Stimulated activated effector memory CD8-positive, alpha-beta T cell treated with anti-CD3 and anti-CD28 coated beads, Interleukin-12 subunit alpha, Interleukin-12 subunit beta, amount 100 ng/mL, for 72 hours (primary cell): ENCODE measurements around the gene UBAC2.

Source experiments
- ATAC-seq: fragments of 150-1000 bp; cut with Tn5 transposase; 2 replicates; pipeline ENCODE4 v1.10.0; 2021
- DNase-seq, 2 donors: peaks; one replicate each; pipeline ENCODE4 v3.0.0; 2021 to 2022; ENCODE audit warnings: low spot score in 2 of 2
- H3K27ac Mint-ChIP-seq: one replicate; pipeline ENCODE4 v1.8.0; 2022; ENCODE audit warnings: mild to moderate bottlenecking, mixed read lengths
- H3K36me3 Mint-ChIP-seq: one replicate; pipeline ENCODE4 v1.8.0; 2022; ENCODE audit warnings: mild to moderate bottlenecking, mixed read lengths
- H3K4me1 Mint-ChIP-seq: one replicate; pipeline ENCODE4 v1.8.0; 2022; ENCODE audit warnings: mixed read lengths
- H3K4me3 Mint-ChIP-seq: one replicate; pipeline ENCODE4 v1.8.0; 2022; ENCODE audit warnings: mild to moderate bottlenecking, mixed read lengths
- H3K9me3 Mint-ChIP-seq: one replicate; pipeline ENCODE4 v1.8.0; 2022; ENCODE audit warnings: mixed read lengths

UBAC2 gene

DNA sequence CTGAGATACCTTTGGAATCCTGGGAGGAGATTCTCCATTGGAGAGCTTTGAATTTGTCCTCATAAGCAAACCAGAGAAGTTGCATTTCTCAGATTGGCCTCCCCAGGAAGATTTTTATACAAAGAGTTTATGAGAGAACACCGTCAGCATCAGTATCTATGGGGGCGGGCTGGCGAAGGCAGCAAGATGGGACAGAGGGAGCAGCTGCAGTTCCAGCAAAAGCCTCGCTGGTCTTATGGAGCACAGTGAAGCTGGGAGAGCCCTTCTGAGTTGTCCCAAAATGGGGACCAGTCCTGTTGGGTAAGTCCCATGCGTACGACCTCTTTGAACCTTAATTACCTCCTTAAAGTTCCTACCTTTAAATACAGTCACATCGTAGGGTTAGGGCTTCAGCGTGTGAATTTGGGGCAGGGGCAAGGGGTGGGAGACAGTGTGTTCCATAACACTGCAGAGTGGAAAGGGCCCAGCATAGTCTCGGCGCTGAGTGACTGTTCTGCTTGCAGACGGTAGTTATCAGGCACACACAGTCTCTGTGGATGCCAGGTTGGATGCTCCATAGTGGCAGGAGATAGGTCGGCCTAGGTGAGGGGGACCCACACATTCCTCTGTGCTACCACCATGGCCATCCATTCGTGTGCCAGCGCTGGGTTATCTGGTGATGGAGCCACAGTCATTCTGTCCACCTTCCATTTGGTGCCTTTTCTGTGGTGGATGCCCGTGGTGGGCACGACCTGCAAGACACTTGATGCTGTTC, 141.5 kb downstream of the UBAC2 start:
- no peak overlapping the region for H3K27ac Mint-ChIP-seq
- peaks cover 69% of the 10 kb centered on the region for H3K36me3 Mint-ChIP-seq
- peaks cover 63% of the 10 kb centered on the region for H3K4me1 Mint-ChIP-seq
- H3K9me3 Mint-ChIP-seq: no peaks in the 10 kb centered on the region
- no peak overlapping the region for H3K4me3 Mint-ChIP-seq
- ATAC-seq: no peak
- DNase-seq: no peak

DNA sequence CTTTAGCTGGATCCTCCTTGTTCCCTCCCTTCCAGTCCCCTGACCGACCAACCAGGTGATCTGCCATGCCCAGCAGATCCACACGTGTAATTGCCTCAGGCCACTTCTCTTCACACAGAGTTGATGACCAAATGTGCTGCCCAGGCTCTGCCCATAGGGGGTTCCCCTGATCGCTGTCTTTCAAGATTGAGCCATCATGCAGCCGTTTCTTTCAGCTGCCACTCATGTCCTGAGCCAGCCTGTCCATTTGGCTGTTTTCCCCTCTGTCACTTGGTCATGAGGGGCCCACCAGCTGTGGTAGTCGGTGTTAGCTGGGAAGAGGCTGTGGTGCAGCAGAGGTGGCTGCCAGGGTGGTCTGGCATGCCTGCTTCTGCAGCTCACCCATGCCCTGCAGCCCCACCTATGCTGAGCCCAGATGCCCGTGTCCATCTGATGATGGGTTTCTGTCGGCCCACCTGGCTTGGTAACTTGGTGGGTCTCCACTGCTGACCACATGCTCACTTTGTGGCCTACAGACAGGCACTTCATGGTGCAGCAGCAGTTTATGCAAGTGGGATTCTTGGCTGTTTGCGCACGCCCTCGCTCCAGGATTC, 142.2 kb downstream of the UBAC2 start:
- no peak overlapping the region for H3K4me3 Mint-ChIP-seq
- peaks cover 64% of the 10 kb centered on the region for H3K4me1 Mint-ChIP-seq
- DNase-seq: peak in 1 of 2 donors; percentile 45
- ATAC-seq: no peak
- no peaks in the 10 kb centered on the region for H3K9me3 Mint-ChIP-seq
- H3K27ac Mint-ChIP-seq: no peak overlapping the region
- H3K36me3 Mint-ChIP-seq: peaks cover 71% of the 10 kb centered on the region

DNA sequence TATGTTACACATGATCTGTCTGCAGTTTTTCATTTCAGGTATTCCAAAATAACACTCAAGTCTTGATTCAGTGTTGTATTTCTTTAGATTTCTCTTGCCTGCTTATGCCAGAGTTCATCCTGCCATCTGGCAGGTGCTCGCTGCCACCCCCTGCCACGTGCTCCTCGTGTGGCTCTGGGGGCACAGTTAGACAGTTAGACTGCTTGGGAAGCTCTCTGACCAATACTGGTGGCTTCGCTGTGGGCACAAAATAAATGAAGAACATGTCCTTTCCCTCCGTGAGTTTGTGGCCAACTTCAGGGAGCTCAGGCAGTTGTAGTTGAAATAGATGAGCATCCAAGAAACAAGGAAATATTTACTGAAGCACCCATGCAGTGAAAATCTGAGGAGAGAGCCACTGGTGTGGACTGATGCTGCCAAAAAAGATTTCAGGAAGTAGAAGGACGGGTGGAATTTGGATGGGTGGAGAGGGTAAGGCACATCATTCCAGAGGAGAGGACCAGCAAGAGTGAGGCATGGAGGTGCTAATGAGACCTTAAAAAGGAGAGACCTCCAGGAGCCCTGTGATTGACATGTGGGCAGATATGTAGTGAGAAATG, 144.1 kb downstream of the UBAC2 start:
- H3K36me3 Mint-ChIP-seq: peaks cover 76% of the 10 kb centered on the region
- DNase-seq: no peak
- no peak for ATAC-seq
- no peak overlapping the region for H3K27ac Mint-ChIP-seq
- H3K9me3 Mint-ChIP-seq: no peaks in the 10 kb centered on the region
- H3K4me3 Mint-ChIP-seq: no peak overlapping the region
- H3K4me1 Mint-ChIP-seq: peaks cover 73% of the 10 kb centered on the region

DNA sequence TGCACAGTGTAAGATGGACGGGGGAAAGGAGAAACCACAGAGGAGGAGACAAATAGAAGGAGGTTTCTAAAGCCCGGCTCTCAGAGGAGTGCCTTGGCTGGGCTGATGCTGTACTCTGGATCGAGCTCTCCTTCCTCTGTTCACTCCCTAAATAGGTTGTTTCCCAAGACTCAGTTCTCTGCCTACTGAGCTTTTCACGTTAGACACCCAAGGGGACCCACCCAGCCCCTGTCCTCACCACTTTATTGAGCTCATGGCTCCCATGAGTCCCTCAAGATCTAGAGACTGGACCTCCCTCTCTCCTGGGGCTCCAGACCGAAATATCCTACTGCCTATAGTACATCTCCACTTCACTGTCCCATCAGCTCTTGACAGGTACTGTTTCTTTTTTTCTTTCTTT, 144.7 kb downstream of the UBAC2 start:
- Mint-ChIP-seq H3K4me1 (peaks cover 72% of the 10 kb centered on the region), H3K27ac (peak overlapping the region; percentile 63), H3K9me3 (no peaks in the 10 kb centered on the region), H3K36me3 (peaks cover 70% of the 10 kb centered on the region), H3K4me3 (no peak overlapping the region)
- ATAC-seq: no peak
- DNase-seq: no peak

DNA sequence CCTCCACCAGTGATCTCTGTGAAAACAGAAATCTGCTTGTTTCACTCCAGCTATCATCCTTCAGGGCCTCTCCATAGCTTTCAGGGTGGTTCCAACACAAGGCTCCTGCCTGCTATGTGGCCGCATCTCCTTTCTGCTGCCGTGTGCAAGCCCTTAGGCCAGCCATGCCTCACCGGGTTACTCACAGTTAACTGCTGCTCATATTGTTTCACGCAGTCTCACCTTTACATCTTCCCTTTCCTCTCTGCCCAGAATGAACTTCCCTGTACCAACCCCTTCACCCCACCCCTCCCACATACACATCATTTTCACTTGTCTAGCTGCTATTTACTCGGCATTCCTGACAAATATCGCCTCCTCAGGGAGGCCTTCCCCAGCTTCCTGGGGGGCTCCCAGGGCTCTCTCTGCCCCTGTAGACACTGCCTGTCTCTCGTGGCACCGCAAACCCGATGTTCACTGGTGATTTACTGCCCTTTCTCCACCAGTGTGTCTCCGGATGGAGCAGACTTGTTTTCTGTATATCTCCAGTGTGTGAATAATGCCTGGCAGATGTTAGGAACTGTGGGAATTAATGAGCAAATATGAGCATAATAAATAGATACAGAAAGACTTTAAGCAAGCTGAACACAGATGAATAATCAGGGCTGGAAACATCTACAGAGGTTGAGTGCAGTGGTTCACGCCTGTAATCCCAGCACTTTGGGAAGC, 145.8 kb downstream of the UBAC2 start:
- peak; percentile 71 for ATAC-seq
- Mint-ChIP-seq H3K36me3 (peaks cover 59% of the 10 kb centered on the region), H3K27ac (peak overlapping the region; percentile 63), H3K4me1 (peaks cover 72% of the 10 kb centered on the region), H3K4me3 (peak overlapping the region; percentile 24), H3K9me3 (no peaks in the 10 kb centered on the region)
- DNase-seq: peak in 1 of 2 donors; percentile 44

DNA sequence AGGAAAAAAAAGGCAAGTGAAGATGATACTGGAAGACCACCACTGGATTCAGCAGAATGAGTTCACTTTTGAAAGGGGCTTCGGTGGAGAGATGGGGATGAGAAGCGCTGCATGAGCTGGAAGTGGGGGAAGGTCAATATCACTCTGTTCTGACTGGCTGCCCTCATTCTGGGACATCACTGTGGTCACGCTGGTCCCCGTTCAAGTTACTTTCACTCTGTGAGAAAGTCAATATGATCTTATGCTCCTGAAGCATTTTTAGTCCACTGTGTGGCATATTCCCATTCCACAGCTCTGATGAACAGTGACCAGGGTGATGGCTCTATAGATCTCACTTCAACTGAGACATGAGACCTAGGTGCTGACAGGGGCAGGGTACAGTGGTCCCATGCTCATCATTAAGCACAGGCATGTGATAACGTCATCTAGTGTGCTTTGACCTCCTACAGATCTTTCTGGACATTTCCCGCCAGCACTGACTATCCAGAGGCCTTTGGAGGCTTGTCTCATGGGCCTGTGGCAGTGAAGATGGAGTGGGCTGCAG, 146.8 kb downstream of the UBAC2 start:
- H3K36me3 Mint-ChIP-seq: peaks cover 60% of the 10 kb centered on the region
- H3K4me3 Mint-ChIP-seq: peak overlapping the region; percentile 24
- H3K9me3 Mint-ChIP-seq: no peaks in the 10 kb centered on the region
- ATAC-seq (peak; percentile 14), DNase-seq (peak in 1 of 2 donors; percentile 51)
- H3K4me1 Mint-ChIP-seq: peaks cover 75% of the 10 kb centered on the region
- peak overlapping the region; percentile 60 for H3K27ac Mint-ChIP-seq

DNA sequence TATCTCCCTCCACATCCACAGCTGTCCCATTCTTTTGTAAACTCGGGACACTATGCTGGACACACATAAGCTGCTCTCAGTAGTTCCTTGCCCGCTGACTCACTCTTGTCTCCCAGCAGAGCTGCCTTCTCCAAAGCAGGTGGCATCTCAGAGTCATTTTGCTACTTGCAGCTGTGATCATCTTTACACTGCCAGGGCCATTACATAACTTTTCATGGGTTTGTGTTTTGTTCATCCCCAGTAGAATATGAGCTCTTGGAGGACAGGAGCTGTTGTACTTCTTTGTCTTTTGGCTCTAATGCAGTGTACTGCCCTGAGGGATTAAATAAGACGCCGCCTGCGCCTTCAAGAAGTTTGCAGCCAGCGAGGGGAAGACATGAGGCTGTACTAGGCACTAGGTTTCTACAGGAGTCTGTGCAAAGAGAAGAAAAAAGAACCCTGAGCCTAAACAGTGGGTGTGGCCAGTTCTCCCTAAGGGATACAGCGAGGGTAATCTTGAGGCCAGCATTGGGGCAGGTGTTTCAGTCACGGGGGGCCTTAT, 147.3 kb downstream of the UBAC2 start:
- peak; percentile 59 for ATAC-seq
- H3K4me1 Mint-ChIP-seq: peaks cover 81% of the 10 kb centered on the region

DNA sequence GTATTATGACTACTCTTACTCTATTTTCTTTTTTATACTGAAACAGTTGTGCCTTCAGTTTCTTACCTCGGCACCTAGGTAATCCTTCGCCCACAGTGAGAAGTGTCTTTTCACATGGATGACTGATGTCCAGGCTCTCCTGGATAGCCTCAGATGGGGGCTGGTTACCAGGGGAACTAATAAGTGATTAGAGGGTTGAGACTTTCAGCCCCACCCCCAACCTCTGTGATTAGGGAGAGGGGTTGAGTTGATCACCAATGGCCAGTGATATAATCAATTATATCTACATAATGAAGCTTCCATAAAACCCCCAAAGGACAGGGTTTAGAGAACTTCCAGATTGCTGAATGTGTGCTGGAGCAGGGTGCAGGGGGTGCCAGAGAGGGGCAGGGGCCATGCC, 149.5 kb downstream of the UBAC2 start:
- ATAC-seq: no peak
- Mint-ChIP-seq H3K36me3 (peaks cover 73% of the 10 kb centered on the region), H3K4me3 (no peak overlapping the region), H3K4me1 (peaks cover 95% of the 10 kb centered on the region), H3K27ac (no peak overlapping the region), H3K9me3 (no peaks in the 10 kb centered on the region)
- DNase-seq: peak in 1 of 2 donors; percentile 39

More for the DNA sequence above, 147.3 kb downstream of the UBAC2 start:
- Mint-ChIP-seq H3K27ac (peak overlapping the region; percentile 60), H3K9me3 (no peaks in the 10 kb centered on the region), H3K4me3 (no peak overlapping the region), H3K36me3 (peaks cover 64% of the 10 kb centered on the region)
- DNase-seq: peak in 1 of 2 donors; percentile 42

DNA sequence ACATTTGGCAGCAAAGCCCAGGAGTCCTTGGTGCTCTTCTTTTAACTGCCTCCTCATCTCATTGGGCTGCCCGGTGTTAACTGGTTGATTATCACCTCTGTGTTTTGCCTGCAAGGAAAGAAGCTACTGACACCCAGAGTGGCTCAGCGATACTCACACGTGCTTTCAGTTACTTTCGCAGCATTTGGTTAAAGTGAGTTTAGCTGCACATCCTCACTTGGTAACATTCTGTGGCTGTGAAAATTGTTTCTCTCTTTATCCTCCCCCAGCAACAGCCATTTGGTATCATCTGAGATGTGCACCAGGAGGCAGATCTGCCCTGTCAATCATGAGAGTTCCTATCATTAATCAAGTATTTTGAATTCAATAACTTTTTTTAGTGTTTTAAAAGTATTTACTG, 151.1 kb downstream of the UBAC2 start:
- H3K4me3 Mint-ChIP-seq: peak overlapping the region; percentile 57
- DNase-seq (peak in 1 of 2 donors; percentile 58), ATAC-seq (peak; percentile 56)
- peak overlapping the region; percentile 86 for H3K27ac Mint-ChIP-seq
- no peaks in the 10 kb centered on the region for H3K9me3 Mint-ChIP-seq
- H3K4me1 Mint-ChIP-seq: peaks cover 97% of the 10 kb centered on the region
- peaks cover 74% of the 10 kb centered on the region for H3K36me3 Mint-ChIP-seq

DNA sequence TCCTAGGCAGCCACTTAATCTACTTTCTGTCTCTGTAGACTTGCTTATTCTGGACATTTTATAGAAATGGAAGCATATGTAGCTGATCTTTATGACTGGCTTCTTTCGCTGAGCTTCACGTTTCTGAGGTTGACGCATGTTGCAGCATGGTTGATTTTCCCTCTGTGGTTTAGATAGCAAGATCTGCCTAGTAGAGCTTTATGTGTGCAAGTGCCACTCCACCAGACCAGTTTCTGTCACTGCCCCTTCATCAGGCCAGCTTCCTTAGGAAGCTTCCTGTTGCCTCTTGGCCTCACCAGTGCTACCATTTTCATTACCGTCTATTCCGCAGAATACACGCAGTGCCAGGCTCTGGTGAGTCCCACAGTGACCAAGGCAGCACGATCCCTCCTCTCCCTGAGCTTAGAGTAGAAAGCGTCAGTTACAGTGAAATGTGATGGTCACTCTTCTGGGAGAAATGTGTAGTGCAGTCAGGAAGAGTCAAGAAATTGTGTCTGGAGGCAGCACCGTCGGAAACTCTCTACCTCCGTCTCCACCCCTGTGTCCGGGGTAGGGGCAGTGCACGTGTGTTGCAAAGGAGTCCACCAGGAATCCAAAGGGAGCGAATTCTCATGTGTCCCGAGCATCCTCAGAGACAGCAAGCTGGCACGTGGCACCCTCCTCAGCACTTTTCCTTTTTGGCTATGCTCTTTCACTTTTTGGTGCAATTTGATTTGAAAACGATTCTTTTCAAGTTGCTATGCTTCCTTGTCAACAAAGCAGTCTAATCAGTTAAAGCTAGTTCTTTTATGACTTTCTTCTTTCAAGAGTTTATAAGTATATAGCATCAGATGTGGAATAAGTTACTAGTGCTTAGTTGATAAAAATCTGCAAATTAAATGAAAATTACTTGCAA, 151.9 kb downstream of the UBAC2 start:
- H3K4me3 Mint-ChIP-seq: peak overlapping the region; percentile 57
- no peaks in the 10 kb centered on the region for H3K9me3 Mint-ChIP-seq
- DNase-seq: peak in 1 of 2 donors; percentile 57

DNA sequence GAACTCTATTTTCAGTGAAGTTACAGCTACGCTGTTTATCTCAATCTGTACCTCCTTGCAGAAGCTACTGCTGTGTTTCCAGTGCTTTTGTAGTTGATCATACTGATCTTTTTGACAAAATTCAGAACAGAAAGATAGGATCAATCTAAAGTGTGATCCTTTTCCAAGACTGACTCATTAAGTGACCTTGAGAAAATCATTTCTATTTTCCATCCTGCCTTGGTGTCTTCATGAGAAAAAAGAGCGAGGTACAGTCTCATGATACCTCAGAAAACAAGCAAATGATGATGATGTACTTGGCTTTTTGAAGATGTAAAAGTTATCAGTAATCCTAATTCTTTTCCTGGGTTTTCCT, 152.6 kb downstream of the UBAC2 start:
- Mint-ChIP-seq H3K4me3 (peak overlapping the region; percentile 57), H3K27ac (no peak overlapping the region), H3K4me1 (peaks cover 97% of the 10 kb centered on the region), H3K36me3 (peaks cover 69% of the 10 kb centered on the region), H3K9me3 (no peaks in the 10 kb centered on the region)
- ATAC-seq: no peak
- no peak for DNase-seq

More for the DNA sequence above, 151.9 kb downstream of the UBAC2 start:
- Mint-ChIP-seq H3K36me3 (peaks cover 70% of the 10 kb centered on the region), H3K4me1 (peaks cover 97% of the 10 kb centered on the region), H3K27ac (peak overlapping the region; percentile 86)
- ATAC-seq: peak; percentile 22

DNA sequence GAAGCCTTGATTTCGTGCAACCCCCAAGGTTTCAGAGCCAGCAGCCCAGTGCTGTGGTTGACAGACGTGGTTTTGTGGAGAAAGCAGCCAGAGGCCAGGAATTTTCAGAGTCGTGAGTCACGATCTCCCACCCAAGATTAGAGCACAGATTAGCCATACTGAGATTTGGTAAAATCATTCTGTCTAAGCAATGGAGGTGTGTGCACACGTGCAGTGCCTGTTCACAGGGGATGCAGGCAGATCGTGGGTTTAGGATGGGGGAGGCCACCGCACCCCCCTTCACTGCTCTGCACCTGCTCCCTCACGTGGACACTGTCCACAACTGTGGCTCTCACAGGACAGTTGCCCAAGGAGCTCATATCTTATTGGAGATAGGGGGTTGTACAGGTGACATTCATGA, 153.2 kb downstream of the UBAC2 start:
- DNase-seq (peak in 1 of 2 donors; percentile 60), ATAC-seq (no peak)
- Mint-ChIP-seq H3K4me3 (peak overlapping the region; percentile 72), H3K9me3 (no peaks in the 10 kb centered on the region), H3K36me3 (peaks cover 63% of the 10 kb centered on the region), H3K4me1 (peaks cover 97% of the 10 kb centered on the region), H3K27ac (peak overlapping the region; percentile 98)

DNA sequence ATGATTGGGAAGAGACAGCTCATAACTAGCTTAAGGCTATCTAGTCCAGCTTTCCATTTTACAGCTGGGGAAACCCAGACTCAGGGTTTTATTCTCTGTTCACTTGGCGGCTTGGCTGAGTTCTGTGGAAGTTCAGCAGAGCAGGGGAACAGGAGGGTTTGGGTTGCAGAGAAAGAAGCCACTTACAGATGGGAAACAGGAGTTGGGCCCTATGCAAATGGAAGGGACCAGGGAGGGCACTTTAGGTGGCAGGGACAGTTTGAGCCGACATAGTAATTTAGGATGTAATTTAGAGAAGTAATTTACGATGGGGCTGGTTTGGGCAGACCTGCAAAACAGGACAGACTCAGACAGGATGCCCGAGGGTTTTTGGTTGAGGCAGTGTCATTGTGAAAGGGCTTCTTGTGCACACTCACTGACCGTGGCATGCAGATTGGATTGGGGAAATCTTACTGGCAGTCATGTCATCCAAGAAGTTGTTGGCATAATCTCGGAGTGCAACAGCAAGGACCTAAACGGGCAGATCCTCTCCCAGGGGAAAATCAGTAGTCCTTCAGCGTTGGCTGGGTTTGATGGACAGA, 153.8 kb downstream of the UBAC2 start:
- DNase-seq (peak in 1 of 2 donors; percentile 73), ATAC-seq (peak; percentile 19)
- peak overlapping the region; percentile 98 for H3K27ac Mint-ChIP-seq
- H3K4me1 Mint-ChIP-seq: peaks cover 97% of the 10 kb centered on the region
- H3K4me3 Mint-ChIP-seq: peak overlapping the region; percentile 72
- H3K9me3 Mint-ChIP-seq: no peaks in the 10 kb centered on the region
- peaks cover 57% of the 10 kb centered on the region for H3K36me3 Mint-ChIP-seq
